Osteoblast (primary cell): Measurements from ENCODE around the gene GDI1. TPM values are rescaled to one million over a fixed set of nuclear protein-coding genes. Genes with fewer than 3 reads are reported as not detected.
"Not testable (repeated sequence)": the region's sequence is repeated elsewhere in the genome, so short reads cannot be mapped to it uniquely, and the experiment has no call there.

Source experiments
- DNase-seq: peaks from one replicate; pipeline ENCODE4 v3.0.0; 2011; ENCODE audit warnings: low spot score, mixed read lengths; ENCODE audit not compliant: insufficient read length; ENCODE audit errors: missing footprints
- H2AFZ ChIP-seq: 2 replicates; pipeline ENCODE4 v1.6.0; 2011; ENCODE audit warnings: mild to moderate bottlenecking, low read length
- H3K27ac ChIP-seq: 2 replicates; pipeline ENCODE4 v1.5.1; 2011; ENCODE audit warnings: mild to moderate bottlenecking, low read depth, low read length, moderate library complexity
- H3K27me3 ChIP-seq: 2 replicates; pipeline ENCODE4 v1.6.0; 2012; ENCODE audit warnings: mild to moderate bottlenecking, control low read depth, inconsistent platforms, low read length, moderate library complexity; ENCODE audit not compliant: insufficient read depth
- H3K36me3 ChIP-seq: 2 replicates; pipeline ENCODE4 v1.5.1; 2011; ENCODE audit warnings: mild to moderate bottlenecking, low read length, control low read depth, moderate library complexity; ENCODE audit not compliant: insufficient read depth
- H3K4me1 ChIP-seq: 2 replicates; pipeline ENCODE4 v1.5.1; 2011; ENCODE audit warnings: mild to moderate bottlenecking, low read length, control low read depth, moderate library complexity; ENCODE audit not compliant: insufficient read depth
- H3K4me2 ChIP-seq: 2 replicates; pipeline ENCODE4 v1.6.0; 2011; ENCODE audit warnings: mild to moderate bottlenecking, low read length; ENCODE audit not compliant: insufficient read depth
- H3K4me3 ChIP-seq: fragments of 200-600 bp; sonication (generic); 3 replicates; pipeline ENCODE4 v1.5.1; 2012; ENCODE audit warnings: mild to moderate bottlenecking, low read length, inconsistent platforms; ENCODE audit not compliant: insufficient read depth
- H3K79me2 ChIP-seq: 2 replicates; pipeline ENCODE4 v1.6.0; 2012; ENCODE audit warnings: mild to moderate bottlenecking, low read length, control low read depth, inconsistent platforms; ENCODE audit not compliant: insufficient read depth
- H3K9me3 ChIP-seq: 2 replicates; pipeline ENCODE4 v1.5.1; 2011; ENCODE audit warnings: low read depth, low read length, control low read depth
- H4K20me1 ChIP-seq: 2 replicates; pipeline ENCODE4 v1.6.0; 2012; ENCODE audit warnings: mild to moderate bottlenecking, low read length, control low read depth; ENCODE audit not compliant: insufficient read depth
- CTCF ChIP-seq: IDR thresholded peaks from 2 replicates; pipeline ENCODE4 v1.5.1; 2011; ENCODE audit warnings: mild to moderate bottlenecking, low read depth, low read length, moderate library complexity; ENCODE audit errors: extremely low read depth
- total RNA-seq: library from RNA; depleted of rRNA; stranded (reverse); fragments of >200 nt; gene quantifications from 2 replicates; pipeline ENCODE4 v1.2.3, GENCODE V29; 2012

Gene GDI1
- total RNA-seq, 1 donor, result 74.6 TPM

- Histone ChIP-seq H3K79me2 (peaks cover 20% of the 10 kb centered on the region), H3K27me3 (no peaks in the 10 kb centered on the region), H3K9me3 (no peaks in the 10 kb centered on the region), H3K36me3 (peaks cover 30% of the 10 kb centered on the region), H2AFZ (no peak overlapping the region), H3K4me3 (peak overlapping the region; percentile 79), H3K4me2 (peak overlapping the region; percentile 85), H4K20me1 (peaks cover 20% of the 10 kb centered on the region), H3K27ac (peak overlapping the region; percentile 87), H3K4me1 (peaks cover 3% of the 10 kb centered on the region)
- no peak for TF ChIP-seq CTCF
- peak; percentile 73 for DNase-seq
Observed at GRCh38 chrX:154399527-154400368, 37.2 kb upstream of the GDI1 start.

GRCh38 chrX:154400369-154400817 lies 36.6 kb upstream of the GDI1 start:
- DNase-seq, H3K4me1 ChIP-seq, H2AFZ ChIP-seq, H3K27me3 ChIP-seq, H3K27ac ChIP-seq, H3K9me3 ChIP-seq: not testable (repeated sequence)
- Histone ChIP-seq H3K4me2 (peak overlapping the region; percentile 85), H3K4me3 (peak overlapping the region; percentile 79), H4K20me1 (peaks cover 20% of the 10 kb centered on the region), H3K36me3 (peaks cover 30% of the 10 kb centered on the region), H3K79me2 (peaks cover 20% of the 10 kb centered on the region)

- Histone ChIP-seq H3K4me3 (no peak overlapping the region), H2AFZ (no peak overlapping the region), H3K4me1 (peaks cover 3% of the 10 kb centered on the region), H3K9me3 (no peaks in the 10 kb centered on the region), H3K4me2 (no peak overlapping the region), H3K36me3 (peaks cover 30% of the 10 kb centered on the region), H3K27ac (no peak overlapping the region), H3K27me3 (no peaks in the 10 kb centered on the region), H3K79me2 (peaks cover 20% of the 10 kb centered on the region), H4K20me1 (peaks cover 20% of the 10 kb centered on the region)
- TF ChIP-seq CTCF, result no peak
- no peak for DNase-seq
Observed at GRCh38 chrX:154401045-154401799, 35.7 kb upstream of the GDI1 start.

GRCh38 chrX:154401918-154402621 lies 34.9 kb upstream of the GDI1 start:
- Histone ChIP-seq H3K4me2 (no peak overlapping the region), H2AFZ (no peak overlapping the region)
- no peak for TF ChIP-seq CTCF

More at GRCh38 chrX:154401918-154402621, 34.9 kb upstream of the GDI1 start:
- Histone ChIP-seq H3K9me3 (no peaks in the 10 kb centered on the region), H3K27me3 (no peaks in the 10 kb centered on the region), H4K20me1 (peaks cover 20% of the 10 kb centered on the region), H3K27ac (no peak overlapping the region), H3K36me3 (peaks cover 30% of the 10 kb centered on the region), H3K4me3 (no peak overlapping the region), H3K79me2 (peaks cover 20% of the 10 kb centered on the region), H3K4me1 (peaks cover 3% of the 10 kb centered on the region)
- no peak for DNase-seq
